HG03460 (cell line): ENCODE measurements around the gene RSRP1.

Experiments used
- ATAC-seq: cut with Tn5 transposase; IDR thresholded peaks from one replicate; pipeline ENCODE4 v1.9.1; 2021; ENCODE audit not compliant: unreplicated experiment

RSRP1 gene

GRCh38 chr1:25194054-25194453 is 53.2 kb downstream of the RSRP1 start:
- no peak for ATAC-seq

GRCh38 chr1:25193229-25193628 is 54.0 kb downstream of the RSRP1 start:
- ATAC-seq = no peak
